ENCODE results near the gene LATS2.

GRCh38 chr13:21048901-21049698 is 12.3 kb downstream of the LATS2 start:
- no peak for TF ChIP-seq CTCF (IDR thresholded peaks at IDR 0.05; ENCODE audit: low read depth, low read length)
- TF ChIP-seq EZH2phosphoT487 (IDR thresholded peaks at IDR 0.05; ENCODE audit: low read depth) = no peak
